22Rv1 (cell line): ENCODE results near the gene ASTN2.

Experiments
- CTCF ChIP-seq: fragments of 450-650 bp; IDR thresholded peaks from 2 replicates; pipeline ENCODE4 v1.5.1; 2017; ENCODE audit warnings: mild to moderate bottlenecking
- ZFX ChIP-seq: fragments of 450-650 bp; IDR thresholded peaks from 2 replicates; pipeline ENCODE4 v1.6.1; 2017; ENCODE audit warnings: antibody characterized with exemption, borderline replicate concordance

GRCh38 chr9:117081641-117082317 lies 333.1 kb downstream of the ASTN2 start:
- no peak for TF ChIP-seq CTCF
- TF ChIP-seq ZFX = no peak
